ENCODE results near the gene PPP1CB.
A peak's percentile ranks its signal among the peaks of the same experiment; 100 is the strongest.
"Not testable (repeated sequence)": the region's sequence is repeated elsewhere in the genome, so short reads cannot be mapped to it uniquely, and the experiment has no call there.

The PPP1CB gene

DNA sequence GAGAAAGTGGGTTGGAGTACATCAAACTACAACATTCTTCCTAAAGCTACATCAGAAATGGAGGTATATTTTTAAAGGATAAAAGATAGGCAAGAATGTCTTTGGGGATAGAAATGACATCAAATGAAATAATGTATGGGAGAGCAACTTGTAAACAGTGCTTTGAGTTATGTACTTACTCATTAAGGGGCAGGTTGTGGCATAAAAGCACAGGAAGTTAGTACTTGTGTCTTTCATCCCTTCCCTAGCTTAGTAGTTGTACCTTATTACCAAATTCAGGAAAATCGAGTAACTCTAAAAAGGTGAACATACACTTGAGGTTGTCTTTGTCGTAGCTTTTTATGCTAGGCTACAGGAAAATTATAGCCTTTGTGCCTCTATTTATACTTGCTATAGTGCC lies 28.9 kb downstream of the PPP1CB start:
- no peak for DNase-seq

DNA sequence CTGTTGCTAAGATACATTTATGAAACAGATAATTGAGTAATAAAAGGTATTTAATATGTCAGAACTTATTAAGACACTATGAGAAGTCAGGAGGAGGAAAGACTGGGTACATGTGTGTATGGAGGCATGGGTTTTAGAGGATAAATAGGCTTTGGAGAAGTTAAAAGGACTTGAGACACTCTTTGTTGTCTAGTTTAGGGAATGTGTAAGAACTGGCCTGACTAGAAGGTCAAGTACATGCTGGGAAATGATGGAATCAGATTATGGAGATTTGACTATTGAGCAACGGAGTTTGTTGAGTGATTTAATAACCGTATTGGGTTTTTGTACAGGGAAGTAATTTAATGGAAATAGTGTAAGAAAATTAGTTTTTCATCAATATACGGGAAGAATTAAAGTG lies 30.8 kb downstream of the PPP1CB start:
- no peak for DNase-seq

DNA sequence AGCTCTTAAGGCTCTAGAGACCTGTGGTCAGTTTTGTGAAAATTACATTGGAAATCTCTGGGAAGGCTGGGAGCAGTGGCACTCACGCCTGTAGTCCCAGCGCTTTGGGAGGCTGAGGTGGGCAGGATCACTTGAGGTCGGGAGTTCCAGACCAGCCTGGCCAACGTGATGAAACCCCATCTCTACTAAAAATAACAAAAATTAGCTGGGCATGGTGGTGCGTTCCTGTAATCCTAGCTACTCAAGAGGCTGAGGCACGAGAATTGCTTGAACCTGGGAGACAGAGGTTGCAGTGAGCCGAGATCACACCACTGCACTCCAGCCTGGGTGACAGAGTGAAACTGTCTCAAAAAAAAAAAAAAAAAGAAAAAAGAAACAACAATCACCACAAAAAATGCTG lies 32.9 kb downstream of the PPP1CB start:
- not testable (repeated sequence) for DNase-seq

DNA sequence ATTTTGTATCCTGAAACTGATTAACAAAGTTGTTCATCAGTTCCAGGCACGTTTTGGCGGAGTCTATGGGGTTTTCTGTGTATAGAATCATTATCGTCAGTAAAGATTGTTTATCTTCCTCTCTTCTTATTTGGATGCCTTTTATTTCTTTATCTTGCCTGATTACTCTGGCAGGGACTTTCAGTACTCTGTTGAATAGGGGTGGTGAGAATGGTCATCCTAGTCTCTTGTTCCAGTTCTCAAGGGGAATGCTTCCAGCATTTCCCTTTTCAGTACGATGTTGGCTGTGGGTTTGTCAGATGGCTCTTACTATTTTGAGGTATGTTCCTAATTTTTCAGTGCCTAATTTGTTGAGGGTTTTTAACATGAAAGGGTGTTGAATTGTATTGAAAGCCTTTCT lies 45.0 kb downstream of the PPP1CB start:
- no peak for DNase-seq

DNA sequence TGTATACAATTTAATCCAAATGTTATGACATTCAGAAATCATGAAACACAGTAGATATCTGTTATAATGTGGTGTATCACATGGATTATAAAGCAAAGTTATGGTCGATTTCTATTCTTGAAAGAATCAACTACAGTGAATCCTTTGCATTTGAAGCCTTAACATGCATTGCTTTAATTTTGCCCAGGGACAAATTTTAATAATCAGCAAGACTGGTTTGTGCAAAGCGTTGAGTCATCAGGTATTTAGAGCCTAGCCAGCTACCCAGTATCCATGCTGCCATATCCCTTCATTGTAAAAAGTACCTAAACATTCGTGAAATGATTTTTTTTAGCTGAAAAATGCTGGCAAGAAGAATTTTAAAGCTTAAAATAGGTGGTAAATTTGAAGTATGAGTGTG lies 50.1 kb downstream of the PPP1CB start:
- DNase-seq = no peak

DNA sequence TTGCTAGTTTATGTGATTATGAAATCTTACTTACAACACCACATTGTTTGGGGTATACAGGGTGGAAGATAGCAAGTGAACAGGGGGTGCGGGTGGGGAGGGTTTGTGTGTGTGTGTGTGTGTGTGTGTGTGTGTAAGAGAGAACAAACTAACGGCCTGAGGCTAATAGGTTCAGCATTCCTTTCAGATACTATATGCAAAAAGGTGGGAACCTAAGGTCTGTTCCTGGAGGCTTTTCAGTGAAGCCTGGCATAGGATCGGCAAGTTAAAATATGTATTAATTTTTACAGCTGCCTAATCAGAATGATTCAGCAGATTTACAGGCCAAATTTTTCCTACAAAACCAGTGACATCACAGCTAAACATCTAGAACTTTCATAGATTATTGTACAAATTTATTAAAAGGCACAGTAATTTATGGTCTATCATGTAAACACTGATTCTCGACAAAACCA lies 51.4 kb downstream of the PPP1CB start:
- DNase-seq = no peak

DNA sequence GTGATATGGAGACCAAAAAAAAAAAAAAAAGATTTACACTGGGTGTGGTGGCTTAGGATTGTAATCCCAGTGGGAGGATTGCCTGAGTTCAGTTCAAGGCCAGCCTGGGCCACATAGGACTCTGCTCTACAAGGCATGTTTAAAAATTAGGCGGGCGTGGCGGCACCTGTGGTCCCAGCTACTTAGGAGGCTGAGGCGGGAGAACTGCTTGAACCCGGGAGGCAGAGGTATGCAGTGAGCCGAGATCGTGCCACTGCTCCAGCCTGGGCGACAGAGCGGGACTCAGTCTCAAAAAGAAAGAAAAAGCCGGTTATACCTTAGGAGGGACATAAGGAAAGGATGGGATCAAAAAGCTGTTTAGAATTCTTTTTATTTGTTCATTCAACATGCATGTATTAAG lies 58.3 kb downstream of the PPP1CB start:
- no peak for DNase-seq

DNA sequence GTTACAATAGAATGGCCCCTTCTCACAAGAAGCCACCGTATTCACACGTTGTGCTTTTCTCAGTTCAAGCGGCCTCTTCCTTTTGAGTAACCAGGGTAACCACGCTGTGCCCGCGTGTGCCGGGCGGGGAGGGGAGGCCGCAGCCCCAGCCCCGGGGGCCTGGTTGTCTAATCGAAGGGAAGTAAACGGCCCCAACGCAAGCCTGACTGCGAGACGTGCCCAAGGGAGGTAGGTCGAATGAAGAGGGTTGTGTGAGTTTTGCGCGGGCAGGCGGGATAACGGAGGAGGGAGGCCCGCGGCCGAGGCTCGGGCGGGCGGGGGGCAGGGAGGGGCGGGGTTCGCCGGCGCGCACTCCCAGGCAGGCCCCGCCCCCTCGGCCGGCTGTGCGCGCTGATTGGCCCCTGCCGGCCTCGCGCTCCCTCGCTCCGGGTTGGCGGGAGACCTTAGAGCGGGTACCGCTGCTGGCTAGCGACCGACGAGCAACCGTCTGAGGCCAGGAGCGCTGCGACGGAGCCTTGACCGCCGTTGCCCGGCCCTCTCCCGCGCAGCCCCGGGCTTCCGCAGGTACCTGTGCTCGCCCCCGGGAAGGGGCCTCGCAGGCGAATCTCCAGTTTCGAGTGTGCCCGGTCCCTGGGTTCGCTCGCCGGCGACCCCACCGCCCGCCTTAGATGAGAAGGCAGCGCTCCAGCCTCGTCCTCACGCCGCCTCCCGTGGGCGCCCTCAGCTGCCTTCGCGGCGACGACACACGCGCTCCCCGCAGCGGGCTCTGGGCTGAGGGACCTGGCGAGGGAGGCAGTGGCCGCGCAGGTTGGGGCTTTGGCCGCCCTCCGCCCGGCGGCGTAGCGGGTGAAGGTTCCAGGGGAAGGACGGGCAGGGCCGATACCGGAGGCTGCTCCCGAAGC lies 59.0 kb downstream of the PPP1CB start, which contains the start of gene SPDYA:
Gene SPDYA, plus strand, starts transcription at position 451 of the 902 bp plus-strand sequence. CDS start 5,181 bp downstream, outside the sequence.
- peak; percentile 52 to 63 (median 62) for DNase-seq

DNA sequence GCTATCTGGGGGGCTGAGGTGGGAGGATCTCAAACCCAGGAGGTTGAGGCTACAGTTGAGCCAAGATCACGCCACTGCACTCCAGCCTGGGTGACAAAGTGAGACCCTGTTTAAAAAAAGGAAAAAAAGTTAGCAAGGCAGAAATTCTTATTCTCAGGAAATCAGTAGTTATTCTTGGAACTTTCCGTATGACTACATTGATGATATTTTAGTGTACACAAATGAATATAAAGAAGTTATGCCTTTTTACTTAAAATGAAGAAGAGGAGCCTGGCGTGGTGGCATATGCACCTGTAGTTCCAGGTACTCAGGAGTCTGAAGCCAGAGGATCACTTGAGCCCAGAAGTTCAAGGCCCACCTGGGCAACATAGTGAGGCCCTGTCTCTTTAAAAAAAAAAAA lies 66.4 kb downstream of the PPP1CB start:
- DNase-seq = no peak

DNA sequence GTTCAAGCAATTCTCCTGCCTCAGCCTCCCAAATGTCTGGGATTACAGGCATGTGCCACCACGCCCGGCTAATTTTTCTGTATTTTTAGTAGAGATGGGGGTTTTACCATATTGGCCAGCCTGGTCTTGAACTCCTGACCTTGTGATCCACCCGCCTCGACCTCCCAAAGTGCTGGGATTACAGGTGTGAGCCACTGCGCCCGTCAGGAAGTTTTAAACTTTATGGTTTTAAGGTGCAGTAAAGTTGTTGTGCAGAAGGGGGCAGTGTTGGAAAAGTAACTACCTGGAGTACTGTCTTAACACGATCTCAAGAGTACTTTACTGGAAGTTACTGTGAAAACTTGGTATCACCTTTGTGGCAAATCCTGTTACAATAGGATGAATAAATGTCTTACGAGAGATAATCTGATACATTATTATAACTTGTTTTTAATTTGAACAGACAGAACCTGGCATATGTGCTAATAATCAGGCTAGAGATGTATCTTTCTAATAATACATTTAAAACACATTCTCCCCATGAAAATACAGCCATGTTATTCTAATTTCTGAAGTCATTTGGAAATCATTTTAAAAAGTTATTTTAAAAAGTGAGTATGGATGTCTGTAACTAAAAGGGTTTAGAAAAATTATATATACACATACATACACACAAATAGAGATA lies 69.8 kb downstream of the PPP1CB start:
- DNase-seq = peak; percentile 8 to 17 (median 13)

DNA sequence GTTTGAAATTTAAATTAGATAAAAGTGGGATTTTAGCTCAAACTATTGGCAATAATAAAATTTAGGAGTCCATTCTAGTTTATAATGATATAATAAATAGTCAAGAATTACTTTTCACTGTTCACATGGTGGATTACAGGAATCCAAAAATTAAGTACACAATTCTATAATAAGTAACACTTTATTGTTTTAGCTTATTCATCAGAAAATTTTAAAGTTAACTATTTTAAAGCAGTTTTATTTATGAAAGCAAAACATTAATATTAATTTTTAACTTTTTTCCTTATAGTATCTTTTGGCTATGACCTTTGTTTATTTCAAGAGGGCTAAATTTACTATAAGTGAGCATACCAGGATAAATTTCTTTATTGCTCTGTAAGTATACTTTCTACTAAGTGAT lies 70.4 kb downstream of the PPP1CB start:
- DNase-seq = no peak

DNA sequence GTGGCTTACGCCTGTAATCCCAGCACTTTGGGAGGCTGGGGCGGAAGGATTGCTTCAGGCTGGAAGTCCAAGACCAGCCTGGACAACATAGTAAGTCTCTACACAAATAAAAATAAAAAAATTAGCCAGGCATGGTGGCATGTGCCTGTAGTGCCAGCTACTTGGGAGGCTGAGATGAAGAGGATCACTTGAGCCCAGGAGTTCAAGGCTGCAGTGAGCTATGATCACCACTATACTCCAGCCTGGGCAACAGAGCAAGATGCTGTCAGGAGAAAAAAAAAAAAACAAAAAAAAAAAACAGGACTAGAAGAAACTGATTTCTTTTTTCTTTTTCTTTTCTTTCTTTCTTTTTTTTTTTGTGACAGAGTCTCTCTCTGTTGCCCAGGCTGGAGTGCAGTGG lies 72.6 kb downstream of the PPP1CB start:
- DNase-seq = no peak

DNA sequence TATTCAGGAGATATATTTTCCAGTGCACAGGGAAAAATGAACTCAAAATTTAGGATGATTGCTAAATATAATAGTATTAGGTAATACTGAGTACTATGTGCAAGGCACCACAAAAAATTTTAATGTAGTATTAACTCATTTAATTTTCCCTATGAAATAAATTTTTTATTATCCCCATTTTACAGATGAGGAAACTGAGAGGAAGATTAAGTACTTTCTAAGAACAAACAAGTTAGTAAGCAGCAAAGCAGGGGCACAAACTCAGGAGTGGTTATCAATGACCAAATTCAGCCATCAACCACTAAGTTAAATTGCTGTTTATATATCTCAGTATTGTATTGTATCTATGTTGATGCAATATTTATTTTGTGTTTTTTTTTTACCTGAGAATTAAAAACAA lies 73.2 kb downstream of the PPP1CB start:
- no peak for DNase-seq

DNA sequence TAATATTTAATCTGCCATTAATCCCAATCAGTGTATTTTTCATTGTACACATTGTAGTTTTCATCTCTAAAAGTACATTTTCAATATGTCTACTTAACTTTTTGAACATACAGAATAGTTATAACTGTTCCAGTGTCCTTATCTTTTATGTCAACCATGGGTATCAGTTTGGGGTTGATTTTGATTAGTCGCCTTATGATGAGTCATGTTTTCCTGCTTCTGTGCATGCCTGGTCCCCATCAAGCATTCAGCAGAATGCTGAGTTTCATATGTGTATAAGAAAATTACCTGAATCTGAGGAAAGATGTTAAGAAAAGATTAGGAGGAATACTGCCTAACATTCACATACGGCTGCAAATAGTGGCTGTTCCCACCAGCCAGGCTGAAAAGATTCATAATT lies 76.8 kb downstream of the PPP1CB start:
- no peak for DNase-seq

DNA sequence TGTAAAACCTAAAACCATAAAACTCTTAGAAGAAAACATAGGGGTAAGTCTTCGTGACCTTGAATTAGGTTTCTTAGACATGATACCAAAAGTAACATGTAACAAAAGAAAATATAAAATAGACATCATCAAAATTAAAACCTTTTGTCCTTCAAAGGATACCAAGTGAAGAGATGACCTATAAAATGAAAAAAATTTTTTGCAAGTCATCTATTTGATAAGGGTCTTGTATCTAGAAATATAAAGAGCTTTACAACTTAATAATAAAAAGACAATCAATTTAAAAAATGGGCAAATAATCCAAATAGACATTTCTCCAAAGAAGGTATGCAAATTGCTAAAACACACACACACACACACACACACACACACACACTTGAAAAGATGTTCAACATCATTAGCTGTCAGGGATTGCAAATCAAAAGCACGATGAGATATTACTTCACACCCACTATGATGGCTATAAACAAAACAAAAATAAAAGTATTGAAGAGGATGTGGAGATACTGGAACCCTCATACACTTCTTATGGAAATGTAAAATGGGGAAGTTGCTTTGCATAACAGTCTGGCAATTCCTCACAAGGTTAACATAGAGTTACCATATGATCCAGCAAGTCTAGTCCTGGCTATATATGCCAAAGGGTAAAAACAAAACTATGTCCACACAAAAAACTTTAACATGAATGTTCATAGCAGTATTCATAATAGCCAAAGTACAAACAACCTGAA lies 82.3 kb downstream of the PPP1CB start:
- DNase-seq = no peak

DNA sequence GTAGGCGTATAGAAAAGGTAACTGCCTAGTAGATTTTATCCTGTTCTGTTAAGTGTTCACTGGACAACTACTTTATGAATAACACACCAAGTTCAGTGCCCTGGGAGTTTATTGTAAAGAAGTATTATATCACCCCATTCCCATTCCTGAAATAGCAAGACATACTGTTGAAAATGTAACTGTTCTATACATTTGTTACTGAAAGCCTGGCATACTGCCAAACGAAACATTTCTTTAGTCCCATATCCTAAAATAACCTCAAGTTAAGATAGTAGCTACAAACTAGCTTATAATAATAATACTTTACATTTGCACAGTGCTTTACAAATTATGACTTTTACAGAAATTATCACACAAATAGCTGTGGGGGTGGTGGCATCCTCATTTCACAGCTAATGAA lies 84.2 kb downstream of the PPP1CB start:
- no peak for DNase-seq

DNA sequence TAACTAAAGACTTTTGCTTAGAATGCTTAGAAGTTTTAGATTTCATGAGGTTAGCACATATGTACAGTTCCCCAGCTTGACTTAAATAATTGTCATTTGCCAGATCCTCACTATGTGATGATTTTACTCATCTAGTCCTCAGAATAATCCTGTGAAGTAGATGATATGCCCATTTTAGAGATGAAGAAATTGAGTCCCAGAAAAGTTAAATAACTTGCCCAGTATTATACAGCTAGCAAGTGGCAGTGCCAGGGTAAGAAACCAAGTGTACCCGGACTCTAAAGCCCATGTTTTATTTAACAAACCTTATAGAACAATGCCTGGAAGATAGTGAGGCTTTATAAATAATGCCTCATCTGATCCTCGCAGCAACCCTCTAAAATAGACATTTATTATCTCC lies 87.3 kb downstream of the PPP1CB start:
- DNase-seq = no peak

DNA sequence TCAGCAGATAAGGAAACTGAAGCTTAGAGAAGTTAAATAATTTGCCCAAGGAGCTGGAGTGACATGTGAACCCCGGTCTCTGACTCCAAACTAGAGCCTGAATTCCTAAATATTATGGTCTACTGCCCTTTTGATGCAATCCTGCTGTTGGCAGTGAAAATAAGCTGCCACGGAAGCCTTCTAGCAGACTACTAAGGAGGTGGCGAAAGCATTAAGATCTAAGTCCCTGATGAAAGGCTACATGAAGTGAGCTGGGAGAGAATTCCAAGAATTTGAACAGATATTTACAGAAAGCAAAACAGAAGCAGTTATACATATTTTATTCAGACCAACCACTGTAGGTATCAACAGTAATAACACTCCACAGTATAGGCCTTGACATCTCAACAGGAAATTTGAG lies 90.4 kb downstream of the PPP1CB start:
- DNase-seq = no peak
